SK-N-SH (cell line): ENCODE measurements around the gene LRRC1. TPM values are rescaled to one million over a fixed set of nuclear protein-coding genes. Genes with fewer than 3 reads are reported as not detected.

ENCODE experiments used
- CTCF ChIA-PET: fragments of 300-600, 350-600 bp; formaldehyde crosslinking; extraction: SDS; loops from one replicate; lab custom pipeline; 2021; lab: Yijun Ruan, JAX
- POLR2A ChIA-PET: fragments of 350-600 bp; sonication (Branson Sonifier 250); formaldehyde crosslinking; extraction: SDS; loops from one replicate; lab custom pipeline; 2020; ENCODE audit warnings: antibody characterized with exemption, inconsistent platforms; lab: Yijun Ruan, JAX
- DNase-seq: peaks from one replicate; pipeline ENCODE4 v3.0.0; 2012
- H2AFZ ChIP-seq: fragments of 200-600 bp; sonication (generic); 2 replicates; pipeline ENCODE4 v1.8.1; 2016; ENCODE audit warnings: antibody characterized with exemption, mild to moderate bottlenecking, low read depth
- H3F3A ChIP-seq: fragments of 200-600 bp; sonication (generic); replicated peaks from 2 replicates; pipeline ENCODE3; 2016; ENCODE audit warnings: antibody characterized with exemption, mild to moderate bottlenecking; ENCODE audit not compliant: insufficient read depth
- H3K27ac ChIP-seq, 2 experiments: fragments of 200-500 bp in 1 of 2; fragments of 200-600 bp in 1 of 2; sonication (Bioruptor generic) in 1 of 2; sonication (generic), shearing (Covaris generic) in 1 of 2; 2 replicates each; pipeline versions ENCODE4 v1.5.1 to v1.6.1; 2014 to 2016; ENCODE audit warnings: low read depth in 2 of 2, inconsistent platforms in 1 of 2, low read length in 1 of 2, mild to moderate bottlenecking in 1 of 2, mixed read lengths in 1 of 2
- H3K27me3 ChIP-seq: fragments of 200-600 bp; sonication (generic), shearing (Covaris generic); 2 replicates; pipeline ENCODE4 v1.6.1; 2016; ENCODE audit warnings: mixed run types; ENCODE audit not compliant: insufficient read depth
- H3K36me3 ChIP-seq, 2 experiments: fragments of 200-500 bp in 1 of 2; fragments of 200-600 bp in 1 of 2; sonication (Bioruptor generic) in 1 of 2; sonication (generic) in 1 of 2; replicated peaks in 1 of 2; 2 replicates each; pipeline versions ENCODE3 to v1.5.1; 2014 to 2016; ENCODE audit warnings: low read length in 1 of 2, mild to moderate bottlenecking in 1 of 2; ENCODE audit not compliant: insufficient read depth in 2 of 2, control insufficient read depth in 1 of 2
- H3K4me1 ChIP-seq, 2 experiments: fragments of 200-500 bp in 1 of 2; fragments of 200-600 bp in 1 of 2; sonication (Bioruptor generic) in 1 of 2; sonication (generic), shearing (Covaris generic) in 1 of 2; 2 replicates each; pipeline versions ENCODE4 v1.5.1 to v1.6.1; 2014 to 2016; ENCODE audit warnings: low read depth in 1 of 2, low read length in 1 of 2, mixed run types in 1 of 2; ENCODE audit not compliant: insufficient read depth in 2 of 2, control insufficient read depth in 1 of 2
- H3K4me2 ChIP-seq: fragments of 200-600 bp; sonication (generic), shearing (Covaris generic); 2 replicates; pipeline ENCODE4 v1.6.1; 2017; ENCODE audit warnings: mixed run types
- H3K4me3 ChIP-seq, 2 experiments: fragments of 200-500 bp in 1 of 2; fragments of 200-600 bp in 1 of 2; sonication (Bioruptor generic) in 1 of 2; sonication (generic), shearing (Covaris generic) in 1 of 2; 2 replicates each; pipeline versions ENCODE4 v1.5.1 to v1.8.1; 2014 to 2016; ENCODE audit warnings: low read depth in 2 of 2, inconsistent platforms in 1 of 2, low read length in 1 of 2, mild to moderate bottlenecking in 1 of 2, mixed read lengths in 1 of 2, moderate library complexity in 1 of 2
- H3K79me2 ChIP-seq: fragments of 200-600 bp; sonication (generic); 2 replicates; pipeline ENCODE4 v1.8.1; 2017; ENCODE audit warnings: mild to moderate bottlenecking; ENCODE audit not compliant: insufficient read depth
- H3K9ac ChIP-seq: fragments of 200-600 bp; sonication (generic); 2 replicates; pipeline ENCODE4 v1.6.1; 2017; ENCODE audit warnings: mixed run types
- H3K9me2 ChIP-seq: fragments of 200-600 bp; sonication (generic); 2 replicates; pipeline ENCODE4 v1.6.1; 2017; ENCODE audit warnings: mixed run types
- H3K9me3 ChIP-seq: fragments of 200-600 bp; sonication (generic); 2 replicates; pipeline ENCODE4 v1.6.1; 2017; ENCODE audit warnings: mixed run types, mild to moderate bottlenecking, moderate library complexity
- H4K20me1 ChIP-seq: fragments of 200-600 bp; sonication (generic); 2 replicates; pipeline ENCODE4 v1.6.1; 2017; ENCODE audit warnings: mild to moderate bottlenecking, mixed run types; ENCODE audit not compliant: insufficient read depth
- CHD2 ChIP-seq: fragments of 150-350 bp; IDR thresholded peaks from 2 replicates; pipeline ENCODE4 v1.6.1; 2018; ENCODE audit warnings: low read length; ENCODE audit not compliant: partially characterized antibody
- ELF1 ChIP-seq: IDR thresholded peaks from 2 replicates; pipeline ENCODE4 v1.4.0; 2012
- EP300 ChIP-seq, 2 experiments: IDR thresholded peaks; 2 replicates each; pipeline versions ENCODE4 v1.4.0 to v1.6.1; 2012; ENCODE audit warnings: borderline replicate concordance in 1 of 2, low read depth in 1 of 2, low read length in 1 of 2
- EZH2phosphoT487 ChIP-seq: fragments of 200-600 bp; sonication (generic); IDR thresholded peaks from 2 replicates; pipeline ENCODE4 v1.6.1; 2017; ENCODE audit warnings: low read depth, mixed run types, mild to moderate bottlenecking, antibody characterized with exemption, moderate library complexity, borderline replicate concordance
- FOXJ3 ChIP-seq: sonication (generic); formaldehyde crosslinking; IDR thresholded peaks from 2 replicates; pipeline ENCODE4 v1.5.1; 2020; ENCODE audit warnings: mild to moderate bottlenecking, missing genetic modification reagents
- JUND ChIP-seq: IDR thresholded peaks from 2 replicates; pipeline ENCODE4 v1.4.0; 2012
- MXI1 ChIP-seq: IDR thresholded peaks from 2 replicates; pipeline ENCODE4 v1.6.1; 2012; ENCODE audit warnings: mild to moderate bottlenecking, low read depth, low read length, improper control_type of control experiment
- NFIC ChIP-seq: IDR thresholded peaks from 2 replicates; pipeline ENCODE4 v1.4.0; 2012; ENCODE audit warnings: borderline replicate concordance
- NRF1 ChIP-seq: IDR thresholded peaks from 2 replicates; pipeline ENCODE4 v1.6.1; 2012; ENCODE audit warnings: low read depth, mild to moderate bottlenecking, low read length
- PBX3 ChIP-seq: IDR thresholded peaks from 2 replicates; pipeline ENCODE4; 2012
- POLR2AphosphoS5 ChIP-seq: IDR thresholded peaks from 2 replicates; pipeline ENCODE4 v1.6.1; 2012; ENCODE audit warnings: low read depth, low read length
- RAD21 ChIP-seq: IDR thresholded peaks from 2 replicates; pipeline ENCODE4 v1.6.1; 2012; ENCODE audit warnings: mild to moderate bottlenecking, low read length
- RXRA ChIP-seq: IDR thresholded peaks from 2 replicates; pipeline ENCODE4 v1.4.0; 2012; ENCODE audit warnings: low read depth, mild to moderate bottlenecking, borderline replicate concordance
- SIN3A ChIP-seq: IDR thresholded peaks from 2 replicates; pipeline ENCODE4 v1.6.1; 2012; ENCODE audit warnings: low read depth, mild to moderate bottlenecking, low read length, moderate library complexity, borderline replicate concordance
- SMC3 ChIP-seq: IDR thresholded peaks from 2 replicates; pipeline ENCODE4 v1.6.1; 2012; ENCODE audit warnings: low read depth, low read length, improper control_type of control experiment
- TAF1 ChIP-seq: IDR thresholded peaks from 2 replicates; pipeline ENCODE4 v1.6.1; 2012; ENCODE audit warnings: low read depth, mild to moderate bottlenecking, low read length, moderate library complexity, borderline replicate concordance
- USF2 ChIP-seq: fragments of 150-350 bp; IDR thresholded peaks from 2 replicates; pipeline ENCODE4 v1.6.1; 2017; ENCODE audit warnings: antibody characterized with exemption, low read length, low read depth, borderline replicate concordance
- WGBS: methylation state at CpG from one replicate; pipeline ENCODE4 v1.1.6; 2017; ENCODE audit warnings: low lambda C conversion rate; 5-methylcytosine and 5-hydroxymethylcytosine counted together
- polyA plus RNA-seq, 3 experiments: library from polyadenylated mRNA; depleted of rRNA; stranded (reverse); fragments of >200 nt; gene quantifications; 2 replicates each; pipeline ENCODE4 v1.2.3, GENCODE V29; 2012

The LRRC1 gene
- polyA plus RNA-seq, 1 of the 3 experiments (the other 2 are of a cell fraction): 0.84 TPM

GRCh38 chr6:53916804-53917463 is 122.1 kb downstream of the LRRC1 start:
- no peaks in the 10 kb centered on the region for H3K9me3 ChIP-seq

GRCh38 chr6:53917464-53917842 is 122.6 kb downstream of the LRRC1 start:
- Histone ChIP-seq H2AFZ (no peak overlapping the region), H3K79me2 (no peaks in the 10 kb centered on the region), H3K9me3 (no peaks in the 10 kb centered on the region), H3K4me2 (no peak overlapping the region), H3K9me2 (no peaks in the 10 kb centered on the region), H3K27ac (no peak overlapping the region), H3K36me3 (no peaks in the 10 kb centered on the region), H3K4me1 (no peaks in the 10 kb centered on the region), H3K27me3 (no peaks in the 10 kb centered on the region), H3K4me3 (no peak overlapping the region), H3K9ac (no peak overlapping the region), H4K20me1 (no peaks in the 10 kb centered on the region), H3F3A (no peaks in the 10 kb centered on the region)
- no peak for TF ChIP-seq FOXJ3 (CRISPR knock-in tag)
- TF ChIP-seq EP300 (IDR thresholded peaks at IDR 0.05; ENCODE audit: borderline replicate concordance in 1 of 2, low read depth in 1 of 2, low read length in 1 of 2): no peak
- DNase-seq: no peak
- 3% methylated on average over 1 of the region's 1 CpG for WGBS
- ChIA-PET POLR2A (no interaction called here), CTCF (no interaction called here)

More at GRCh38 chr6:53916804-53917463, 122.1 kb downstream of the LRRC1 start:
- TF ChIP-seq MXI1 (no peak), RAD21 (no peak), SIN3A (no peak), TAF1 (no peak), POLR2AphosphoS5 (no peak), NRF1 (no peak), SMC3 (no peak), FOXJ3 (CRISPR knock-in tag) (no peak)
- TF ChIP-seq, all 33 proteins: peak for 0
- H3K27ac ChIP-seq: no peak overlapping the region
- no peaks in the 10 kb centered on the region for H3K27me3 ChIP-seq
- no peak overlapping the region for H3K4me2 ChIP-seq
- no peaks in the 10 kb centered on the region for H4K20me1 ChIP-seq
- H3K36me3 ChIP-seq: no peaks in the 10 kb centered on the region
- H3K9ac ChIP-seq: no peak overlapping the region
- DNase-seq: no peak
- no peak overlapping the region for H3K4me3 ChIP-seq
- H3F3A ChIP-seq: no peaks in the 10 kb centered on the region
- no peaks in the 10 kb centered on the region for H3K9me2 ChIP-seq
- no peaks in the 10 kb centered on the region for H3K4me1 ChIP-seq
- no peak overlapping the region for H2AFZ ChIP-seq
- no peaks in the 10 kb centered on the region for H3K79me2 ChIP-seq
- WGBS: 20% methylated on average over 3 of the region's 3 CpGs
- ChIA-PET CTCF (no interaction called here), POLR2A (no interaction called here)

GRCh38 chr6:53918854-53919510 is 124.2 kb downstream of the LRRC1 start:
- H3K79me2 ChIP-seq: no peaks in the 10 kb centered on the region
- TF ChIP-seq NFIC (no peak), USF2 (no peak), CHD2 (no peak), PBX3 (no peak), JUND (no peak), RXRA (no peak), SIN3A (no peak), FOXJ3 (CRISPR knock-in tag) (no peak), EZH2phosphoT487 (no peak), ELF1 (no peak), SMC3 (no peak)
- H3K27ac ChIP-seq: no peak overlapping the region
- no peaks in the 10 kb centered on the region for H4K20me1 ChIP-seq
- H3K4me1 ChIP-seq: no peaks in the 10 kb centered on the region
- no peaks in the 10 kb centered on the region for H3K27me3 ChIP-seq
- WGBS: 59% methylated on average over 3 of the region's 3 CpGs
- no peak overlapping the region for H3K9ac ChIP-seq
- no peak for DNase-seq
- H3K36me3 ChIP-seq: no peaks in the 10 kb centered on the region
- H3K9me2 ChIP-seq: no peaks in the 10 kb centered on the region
- H3F3A ChIP-seq: no peaks in the 10 kb centered on the region
- ChIA-PET POLR2A (no interaction called here), CTCF (interaction anchor here (0.6 kb wide), 1 partner anchor 39 kb away, joined by 3 read pairs; no protein-coding TSS in a partner anchor)
- H3K4me3 ChIP-seq: no peak overlapping the region
- H2AFZ ChIP-seq: no peak overlapping the region
- H3K4me2 ChIP-seq: no peak overlapping the region
- H3K9me3 ChIP-seq: no peaks in the 10 kb centered on the region
